ENCODE results near the gene KATNB1. TPM values are rescaled to one million over a fixed set of nuclear protein-coding genes. Genes with fewer than 3 reads are reported as not detected.
"Not testable (repeated sequence)": the region's sequence is repeated elsewhere in the genome, so short reads cannot be mapped to it uniquely, and the experiment has no call there.

KATNB1 gene
- total RNA-seq, 1 experiment from 2014 or later: 32.2 TPM

DNA sequence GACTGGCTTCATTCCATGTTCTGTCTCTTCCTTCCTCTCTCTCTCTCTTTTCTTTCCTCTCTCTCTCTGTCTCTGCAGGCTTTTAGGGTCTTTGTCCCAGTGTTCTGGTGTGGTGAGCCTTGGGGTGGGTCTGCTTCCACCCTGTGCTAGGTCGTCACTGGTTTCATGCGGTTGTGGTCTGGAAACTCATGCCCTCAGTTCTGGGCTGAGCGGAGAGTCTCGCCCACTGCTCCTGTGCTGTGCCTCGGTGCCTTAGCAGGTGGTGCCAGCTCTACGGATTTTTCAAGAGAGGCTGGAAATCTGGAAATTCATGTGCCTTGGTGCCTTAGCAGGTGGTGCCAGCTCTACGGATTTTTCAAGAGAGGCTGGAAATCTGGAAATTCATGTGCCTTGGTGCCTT is 10.7 kb downstream of the KATNB1 start:
- H3K4me2 ChIP-seq (ENCODE audit: low read length); H3K36me3 ChIP-seq (ENCODE audit: control insufficient read depth in 1 of 2, insufficient read depth in 2 of 2, low read length in 2 of 2); RAD21 ChIA-PET (ENCODE audit: low non-redundant PET in 1 of 2, low total read pairs in 2 of 2, uncharacterized antibody in 2 of 2, unreplicated experiment in 2 of 2); DNase-seq (ENCODE audit: low read depth, low spot score); H2AFZ ChIP-seq (ENCODE audit: low read depth, low read length, poor library complexity, severe bottlenecking); H3K9me2 ChIP-seq (ENCODE audit: insufficient read depth); H3K27me3 ChIP-seq (ENCODE audit: insufficient read depth, low read length); H3K27ac ChIP-seq (ENCODE audit: low read depth, low read length); CTCF ChIA-PET; POLR2A ChIA-PET; H3K9ac ChIP-seq (ENCODE audit: low read length); H3K9me3 ChIP-seq (ENCODE audit: control insufficient read depth in 1 of 2, insufficient read depth in 1 of 2, low read depth in 1 of 2, low read length in 2 of 2); BruUV-seq (replicated peaks); H3K4me3 ChIP-seq (replicated peaks in 1 of 2; ENCODE audit: low read depth in 1 of 2, low read length in 2 of 2); ATAC-seq; H4K20me1 ChIP-seq (ENCODE audit: insufficient read depth); intact Hi-C loops (cut with micrococcal nuclease); H3K79me2 ChIP-seq (ENCODE audit: insufficient read depth, low read length); H3K4me1 ChIP-seq (ENCODE audit: control insufficient read depth in 1 of 2, insufficient read depth in 2 of 2, low read length in 2 of 2): not testable (repeated sequence)

DNA sequence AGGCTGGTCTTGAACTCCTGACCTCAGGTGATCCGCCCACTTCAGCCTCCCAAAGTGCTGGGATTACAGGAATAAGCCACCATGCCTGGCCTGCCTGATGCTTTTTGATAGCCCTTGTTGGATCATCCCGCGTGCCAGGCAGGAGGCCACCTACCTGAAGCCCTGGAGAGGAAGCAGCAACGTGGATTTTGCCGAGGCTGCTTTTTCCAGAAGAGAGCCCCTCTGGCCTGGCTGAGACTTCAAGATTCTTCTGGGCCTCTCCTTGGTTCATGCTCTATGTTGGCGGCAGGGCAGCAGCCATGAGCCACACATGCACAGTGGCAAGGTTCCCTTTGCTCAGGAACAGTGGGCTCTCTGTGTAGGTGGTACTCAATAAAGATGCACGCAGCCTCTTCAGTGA is 11.5 kb downstream of the KATNB1 start:
- DNase-seq (ENCODE audit: low read depth, low spot score) (no peak), ATAC-seq (no peak)
- no peaks in the 10 kb centered on the region for H3K27me3 ChIP-seq (ENCODE audit: insufficient read depth, low read length)
- no peaks in the 10 kb centered on the region for H3K4me1 ChIP-seq (ENCODE audit: control insufficient read depth in 1 of 2, insufficient read depth in 2 of 2, low read length in 2 of 2)
- ChIA-PET CTCF (no interaction called here), RAD21 (ENCODE audit: low non-redundant PET in 1 of 2, low total read pairs in 2 of 2, uncharacterized antibody in 2 of 2, unreplicated experiment in 2 of 2) (no interaction called here), POLR2A (no interaction called here)
- H3K79me2 ChIP-seq (ENCODE audit: insufficient read depth, low read length): no peaks in the 10 kb centered on the region
- H2AFZ ChIP-seq (ENCODE audit: low read depth, low read length, poor library complexity, severe bottlenecking): no peak overlapping the region
- H3K4me2 ChIP-seq (ENCODE audit: low read length): no peak overlapping the region
- no TSS peak for BruUV-seq (replicated peaks)
- no peak overlapping the region for H3K4me3 ChIP-seq (replicated peaks in 1 of 2; ENCODE audit: low read depth in 1 of 2, low read length in 2 of 2)
- H3K9ac ChIP-seq (ENCODE audit: low read length): no peak overlapping the region
- no peak for TF ChIP-seq SP1 (IDR thresholded peaks at IDR 0.05; ENCODE audit: low read depth)
- no peak for TF ChIP-seq RAD21 (IDR thresholded peaks at IDR 0.05; ENCODE audit: low read depth)
- TF ChIP-seq ZFX (IDR thresholded peaks at IDR 0.05): no peak
- no peak for TF ChIP-seq POLR2AphosphoS5 (IDR thresholded peaks at IDR 0.05; ENCODE audit: low read depth, low read length)
- TF ChIP-seq, protein P1, sequence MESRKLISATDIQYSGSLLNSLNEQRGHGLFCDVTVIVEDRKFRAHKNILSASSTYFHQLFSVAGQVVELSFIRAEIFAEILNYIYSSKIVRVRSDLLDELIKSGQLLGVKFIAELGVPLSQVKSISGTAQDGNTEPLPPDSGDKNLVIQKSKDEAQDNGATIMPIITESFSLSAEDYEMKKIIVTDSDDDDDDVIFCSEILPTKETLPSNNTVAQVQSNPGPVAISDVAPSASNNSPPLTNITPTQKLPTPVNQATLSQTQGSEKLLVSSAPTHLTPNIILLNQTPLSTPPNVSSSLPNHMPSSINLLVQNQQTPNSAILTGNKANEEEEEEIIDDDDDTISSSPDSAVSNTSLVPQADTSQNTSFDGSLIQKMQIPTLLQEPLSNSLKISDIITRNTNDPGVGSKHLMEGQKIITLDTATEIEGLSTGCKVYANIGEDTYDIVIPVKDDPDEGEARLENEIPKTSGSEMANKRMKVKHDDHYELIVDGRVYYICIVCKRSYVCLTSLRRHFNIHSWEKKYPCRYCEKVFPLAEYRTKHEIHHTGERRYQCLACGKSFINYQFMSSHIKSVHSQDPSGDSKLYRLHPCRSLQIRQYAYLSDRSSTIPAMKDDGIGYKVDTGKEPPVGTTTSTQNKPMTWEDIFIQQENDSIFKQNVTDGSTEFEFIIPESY (IDR thresholded peaks at IDR 0.05; ENCODE audit: extremely low read depth, insufficient replicate concordance, low read length): no peak
- H3K9me2 ChIP-seq (ENCODE audit: insufficient read depth): no peaks in the 10 kb centered on the region
- no peaks in the 10 kb centered on the region for H3K36me3 ChIP-seq (ENCODE audit: control insufficient read depth in 1 of 2, insufficient read depth in 2 of 2, low read length in 2 of 2)
- intact Hi-C loops (cut with micrococcal nuclease): no loop called here
- no peak overlapping the region for H3K27ac ChIP-seq (ENCODE audit: low read depth, low read length)
- H4K20me1 ChIP-seq (ENCODE audit: insufficient read depth): no peaks in the 10 kb centered on the region
- H3K9me3 ChIP-seq (ENCODE audit: control insufficient read depth in 1 of 2, insufficient read depth in 1 of 2, low read depth in 1 of 2, low read length in 2 of 2): no peaks in the 10 kb centered on the region
